Stimulated activated CD4-positive, alpha-beta T cell treated with anti-CD3 and anti-CD28 coated beads, Interleukin-2, amount 100 ng/mL, for 24 hours (primary cell): Measurements from ENCODE around the gene DHX40.
"Not testable (repeated sequence)": the region's sequence is repeated elsewhere in the genome, so short reads cannot be mapped to it uniquely, and the experiment has no call there.

Experiments
- DNase-seq, 2 donors: peaks; one replicate each; pipeline ENCODE4 v3.0.0-alpha.2; 2020

Gene DHX40

GRCh38 chr17:59558953-59559352 is 6.5 kb upstream of the DHX40 start:
- DNase-seq = no peak

- no peak for DNase-seq
These were observed 4.4 kb upstream of the DHX40 start for GRCh38 chr17:59561042-59561441.

GRCh38 chr17:59565959-59566324 is 532 bp downstream of the DHX40 start:
- peak; percentile 48 to 58 for DNase-seq

GRCh38 chr17:59569151-59569550 is 3.7 kb downstream of the DHX40 start:
- not testable (repeated sequence) for DNase-seq

GRCh38 chr17:59572301-59572924 is 7.0 kb downstream of the DHX40 start:
- DNase-seq = peak; percentile 20 to 27

- not testable (repeated sequence) for DNase-seq
These were observed 18.8 kb downstream of the DHX40 start for GRCh38 chr17:59584168-59584567.

GRCh38 chr17:59600169-59600568 is 34.8 kb downstream of the DHX40 start:
- no peak for DNase-seq

GRCh38 chr17:59601130-59601529 is 35.7 kb downstream of the DHX40 start:
- DNase-seq = peak in 1 of 2 donors; percentile 3

GRCh38 chr17:59607061-59607460 is 41.7 kb downstream of the DHX40 start:
- no peak for DNase-seq

GRCh38 chr17:59607817-59608403 is 42.5 kb downstream of the DHX40 start:
- peak; percentile 45 for DNase-seq

- no peak for DNase-seq
These were observed 46.1 kb downstream of the DHX40 start for GRCh38 chr17:59611503-59611902.

GRCh38 chr17:59616253-59616920 is 51.0 kb downstream of the DHX40 start:
- no peak for DNase-seq

GRCh38 chr17:59617156-59617732 is 51.8 kb downstream of the DHX40 start:
- DNase-seq = no peak

- DNase-seq = no peak
These were observed 53.6 kb downstream of the DHX40 start for GRCh38 chr17:59619035-59619297.

GRCh38 chr17:59619298-59620063 is 54.1 kb downstream of the DHX40 start, which contains the start of gene CLTC:
CLTC (plus strand) TSS chr17:59619895; CDS start chr17:59620132, 237 bp downstream.
- DNase-seq = peak; percentile 91 to 93

- DNase-seq = no peak
These were observed 54.6 kb downstream of the DHX40 start for GRCh38 chr17:59620064-59620359.

- DNase-seq = peak; percentile 57 to 58
These were observed 55.3 kb downstream of the DHX40 start for GRCh38 chr17:59620518-59621259.

GRCh38 chr17:59621771-59622170 is 56.4 kb downstream of the DHX40 start:
- DNase-seq = no peak

GRCh38 chr17:59623151-59623550 is 57.7 kb downstream of the DHX40 start:
- DNase-seq = no peak

GRCh38 chr17:59626756-59627155 is 61.3 kb downstream of the DHX40 start:
- DNase-seq = no peak

- DNase-seq = no peak
These were observed 61.9 kb downstream of the DHX40 start for GRCh38 chr17:59627274-59627673.

GRCh38 chr17:59627770-59628171 is 62.4 kb downstream of the DHX40 start:
- DNase-seq = no peak

GRCh38 chr17:59629174-59629573 is 63.8 kb downstream of the DHX40 start:
- no peak for DNase-seq
